GM18517 (cell line): ENCODE data around the gene DCXR.

Experiments
- ATAC-seq: cut with Tn5 transposase; IDR thresholded peaks from one replicate; pipeline ENCODE4 v1.9.1; 2021; ENCODE audit warnings: mild to moderate bottlenecking, moderate library complexity; ENCODE audit not compliant: unreplicated experiment

Gene DCXR

GRCh38 chr17:82037092-82037888, at the start of gene DCXR:
TSS of gene DCXR (minus strand) at chr17:82037697. CDS start at chr17:82037682, 15 bp downstream.
- ATAC-seq: peak; percentile 81

GRCh38 chr17:82085931-82086764, 48.7 kb upstream of the DCXR start:
- ATAC-seq: no peak

GRCh38 chr17:82085031-82085861, 47.7 kb upstream of the DCXR start:
- ATAC-seq: no peak

GRCh38 chr17:82084373-82085030, 47.0 kb upstream of the DCXR start:
- no peak for ATAC-seq

GRCh38 chr17:82083533-82084359, 46.2 kb upstream of the DCXR start:
- no peak for ATAC-seq

- ATAC-seq: no peak
These were observed 45.5 kb upstream of the DCXR start for GRCh38 chr17:82083009-82083408.

GRCh38 chr17:82082456-82082855, 45.0 kb upstream of the DCXR start:
- ATAC-seq: no peak

GRCh38 chr17:82081966-82082365, 44.5 kb upstream of the DCXR start:
- ATAC-seq: no peak

GRCh38 chr17:82081546-82081945, 44.0 kb upstream of the DCXR start:
- no peak for ATAC-seq

- ATAC-seq: no peak
These were observed 43.4 kb upstream of the DCXR start for GRCh38 chr17:82080789-82081464.

- ATAC-seq: no peak
These were observed 42.7 kb upstream of the DCXR start for GRCh38 chr17:82080048-82080788.

- ATAC-seq: no peak
These were observed 41.6 kb upstream of the DCXR start for GRCh38 chr17:82079001-82079677.

GRCh38 chr17:82078433-82078832, 40.9 kb upstream of the DCXR start:
- no peak for ATAC-seq

GRCh38 chr17:82077617-82078358, 40.3 kb upstream of the DCXR start:
- ATAC-seq: no peak

GRCh38 chr17:82076785-82077591, 39.5 kb upstream of the DCXR start:
- ATAC-seq: no peak

- no peak for ATAC-seq
These were observed 38.7 kb upstream of the DCXR start for GRCh38 chr17:82076018-82076784.
